SKM-1 treated with dmso at 0.1 percent for 144 hours (cell line): ENCODE measurements around the gene FAM83C.

Source experiments
- DNase-seq: peaks from one replicate; lab custom pipeline; 2025; ENCODE audit not compliant: unreplicated experiment; lab: John Stamatoyannopoulos, UW

FAM83C gene

DNA sequence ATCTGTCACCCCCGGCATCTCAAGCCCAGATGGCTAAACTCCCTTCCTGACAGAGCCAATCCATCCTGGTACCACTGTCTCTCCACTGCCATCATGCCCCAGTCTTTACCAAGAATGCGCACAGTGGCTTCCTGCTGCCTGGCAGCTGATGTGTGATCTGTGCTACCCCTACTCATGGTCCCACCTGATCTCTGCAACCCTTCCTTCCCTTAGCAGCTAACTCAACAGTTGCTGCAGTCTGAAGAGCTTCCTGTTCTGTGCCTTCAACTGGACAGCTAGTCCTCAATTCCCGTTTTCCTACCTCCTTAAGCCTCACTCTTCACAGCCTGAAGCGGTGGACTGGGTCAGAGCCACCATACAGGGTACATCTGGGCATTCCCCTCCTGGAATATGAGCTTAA, 7.6 kb upstream of the FAM83C start:
- DNase-seq: no peak

GRCh38 chr20:35298264-35298663, 6.0 kb upstream of the FAM83C start:
- DNase-seq: no peak

DNA sequence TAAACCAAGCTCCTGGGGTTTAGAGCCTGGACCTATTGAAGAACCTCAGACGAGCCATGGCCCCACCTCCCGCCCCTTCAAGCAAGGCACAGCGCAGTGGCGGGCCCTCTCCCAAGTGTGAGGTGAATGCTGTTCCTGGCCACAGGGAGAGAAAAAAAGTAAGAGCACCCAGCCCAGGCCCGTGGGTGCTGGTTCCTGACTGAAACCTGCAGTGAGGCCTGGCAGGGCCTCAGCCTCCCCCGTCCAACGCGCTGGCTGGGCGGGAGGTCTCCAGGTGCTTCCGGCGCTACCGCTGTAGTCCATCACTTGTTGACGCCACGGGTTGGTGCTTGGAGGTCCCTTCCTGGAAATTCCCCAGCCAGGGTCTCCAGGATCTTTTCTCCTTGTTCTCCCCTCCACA, 5.5 kb upstream of the FAM83C start:
- no peak for DNase-seq

DNA sequence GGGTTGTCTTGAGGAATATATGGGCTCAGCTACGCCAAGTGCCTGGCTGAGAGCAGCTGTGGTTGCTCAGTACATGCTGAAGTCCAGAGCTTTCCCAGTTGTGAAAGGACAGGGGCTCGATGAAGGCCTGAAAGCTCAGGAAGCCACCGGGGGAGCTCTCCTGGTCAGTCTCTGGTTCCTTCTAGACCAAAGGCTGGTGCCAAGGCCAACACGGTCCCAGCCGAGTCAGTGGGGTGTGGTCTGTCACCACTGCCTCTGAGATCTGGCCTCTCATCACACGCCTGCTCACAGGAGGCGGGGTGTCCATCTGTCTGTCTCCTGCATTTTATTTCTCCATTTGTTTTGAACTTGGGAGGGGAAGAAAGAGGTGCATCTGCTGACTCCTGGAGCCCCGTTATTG, 4.9 kb upstream of the FAM83C start:
- no peak for DNase-seq

DNA sequence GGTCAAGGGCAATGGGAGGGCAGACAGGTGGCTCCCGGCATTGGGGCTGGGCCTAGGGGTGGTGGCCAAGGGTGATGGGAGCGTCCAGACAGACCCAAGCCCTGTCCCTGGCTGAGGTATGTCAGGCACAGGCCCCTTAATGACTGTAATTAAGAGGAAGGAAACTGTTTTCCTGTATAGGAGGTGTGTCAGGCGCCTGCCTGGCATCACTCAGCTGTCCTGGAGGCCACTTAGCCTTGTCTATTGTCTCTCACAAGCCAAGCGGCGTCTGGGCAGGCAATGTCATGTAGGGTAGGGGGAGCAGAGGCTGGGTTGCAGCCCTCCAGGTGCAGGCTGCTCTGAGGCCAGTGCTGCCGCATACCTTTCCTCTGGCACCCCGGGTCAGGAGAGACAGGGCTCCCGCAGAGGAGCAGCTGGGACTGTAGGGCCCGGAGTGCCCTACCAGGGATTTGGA, 3.9 kb upstream of the FAM83C start:
- DNase-seq: no peak

DNA sequence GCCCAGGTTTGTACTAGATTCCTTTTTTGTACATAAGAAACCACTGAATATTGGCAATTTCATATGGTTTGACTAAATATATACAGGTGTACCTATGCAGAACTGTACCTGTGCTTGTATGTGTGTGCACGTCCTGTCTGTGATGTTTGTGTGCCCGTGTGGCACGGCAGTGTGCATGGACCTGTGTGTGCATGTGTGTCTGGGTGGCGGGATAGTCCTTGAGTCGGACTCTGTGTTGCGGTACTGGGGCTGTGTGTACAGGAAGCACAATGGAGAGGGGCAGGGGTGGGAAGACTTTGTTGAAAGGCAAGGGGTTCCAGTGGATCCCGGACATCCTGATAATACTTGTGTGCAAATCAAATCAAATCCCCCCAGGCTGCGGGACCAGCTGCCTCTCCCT, 3.4 kb upstream of the FAM83C start:
- no peak for DNase-seq

DNA sequence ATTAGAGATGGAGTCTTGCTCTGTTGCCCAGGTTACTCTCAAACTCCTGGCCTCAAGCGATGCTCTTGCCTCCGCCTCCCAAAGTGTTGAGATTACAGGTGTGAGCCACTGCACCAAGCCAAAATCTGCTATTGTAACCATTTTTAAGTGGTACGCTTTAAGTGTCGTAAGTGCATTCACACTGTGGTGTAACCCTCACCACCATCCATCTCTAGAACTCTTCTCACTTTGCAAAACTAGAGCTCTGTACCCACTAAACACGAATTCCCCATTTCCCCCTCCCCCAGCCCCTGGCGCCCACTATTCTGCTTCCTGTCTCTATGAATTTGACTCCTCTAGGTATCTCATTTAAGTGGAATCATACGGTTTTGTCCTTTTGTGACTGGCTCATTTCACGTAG, 2.8 kb upstream of the FAM83C start:
- DNase-seq: no peak

DNA sequence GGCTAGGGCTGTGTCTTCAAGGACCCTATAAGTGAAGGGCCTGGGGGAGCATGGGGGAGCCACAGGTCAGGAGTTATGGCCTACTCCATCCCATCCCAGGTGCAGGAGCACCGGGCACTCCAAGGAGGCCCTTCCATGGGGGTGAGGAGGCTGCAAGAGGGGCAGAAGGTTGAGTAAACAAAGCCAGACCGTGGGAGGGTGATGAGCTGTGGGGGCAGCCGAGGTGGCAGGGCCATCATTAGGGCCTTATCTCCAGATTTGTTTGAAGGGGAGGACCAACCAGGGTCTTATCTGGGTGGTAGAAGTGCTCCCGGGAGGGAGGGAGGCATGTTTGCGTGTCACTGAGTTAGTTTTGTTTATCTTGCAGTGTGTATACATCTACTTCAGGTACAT, 2.1 kb upstream of the FAM83C start:
- DNase-seq: no peak

GRCh38 chr20:35293303-35294292, 1.4 kb upstream of the FAM83C start:
- no peak for DNase-seq

DNA sequence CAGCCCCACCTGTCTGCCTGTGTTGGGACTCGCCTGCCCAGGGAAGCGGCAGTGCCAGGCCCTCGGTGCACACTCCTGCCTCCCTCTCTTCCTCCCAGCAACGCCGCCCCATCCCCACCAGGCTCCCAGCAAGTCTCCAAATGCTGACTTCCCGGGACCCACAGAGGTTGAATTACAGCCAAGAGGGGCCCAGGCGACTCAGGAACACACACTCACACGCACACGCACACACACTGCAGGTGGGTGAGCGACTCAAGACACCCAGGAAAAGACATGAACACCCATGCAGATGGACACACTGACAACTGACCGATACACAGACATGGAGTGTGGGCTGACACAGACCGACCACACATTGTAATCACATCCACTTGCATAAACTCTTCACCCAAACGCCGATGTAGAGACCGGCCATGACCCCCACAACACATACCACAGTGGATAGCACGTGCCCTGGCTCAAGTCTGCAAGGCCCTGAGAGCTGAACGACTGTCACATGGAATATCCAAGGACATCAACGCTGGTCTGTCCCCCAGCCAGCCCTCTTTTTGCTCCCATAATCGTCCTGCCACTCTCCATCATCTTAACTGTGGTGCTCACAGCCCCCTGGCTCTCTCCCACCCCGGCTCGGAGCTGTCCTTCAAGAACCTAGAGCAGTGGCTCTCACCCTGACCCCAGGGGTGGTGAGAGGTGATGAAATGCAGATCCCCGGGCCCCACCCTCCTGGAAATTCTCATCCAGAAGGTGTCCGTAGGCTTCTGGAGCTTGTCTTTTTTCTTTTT, 470 bp upstream of the FAM83C start:
- DNase-seq: no peak

GRCh38 chr20:35290887-35291417, 1.3 kb downstream of the FAM83C start:
- DNase-seq: no peak

- no peak for DNase-seq
Measured at GRCh38 chr20:35290186-35290886, 1.9 kb downstream of the FAM83C start.

- no peak for DNase-seq
Measured at GRCh38 chr20:35288325-35289060, 3.7 kb downstream of the FAM83C start.

DNA sequence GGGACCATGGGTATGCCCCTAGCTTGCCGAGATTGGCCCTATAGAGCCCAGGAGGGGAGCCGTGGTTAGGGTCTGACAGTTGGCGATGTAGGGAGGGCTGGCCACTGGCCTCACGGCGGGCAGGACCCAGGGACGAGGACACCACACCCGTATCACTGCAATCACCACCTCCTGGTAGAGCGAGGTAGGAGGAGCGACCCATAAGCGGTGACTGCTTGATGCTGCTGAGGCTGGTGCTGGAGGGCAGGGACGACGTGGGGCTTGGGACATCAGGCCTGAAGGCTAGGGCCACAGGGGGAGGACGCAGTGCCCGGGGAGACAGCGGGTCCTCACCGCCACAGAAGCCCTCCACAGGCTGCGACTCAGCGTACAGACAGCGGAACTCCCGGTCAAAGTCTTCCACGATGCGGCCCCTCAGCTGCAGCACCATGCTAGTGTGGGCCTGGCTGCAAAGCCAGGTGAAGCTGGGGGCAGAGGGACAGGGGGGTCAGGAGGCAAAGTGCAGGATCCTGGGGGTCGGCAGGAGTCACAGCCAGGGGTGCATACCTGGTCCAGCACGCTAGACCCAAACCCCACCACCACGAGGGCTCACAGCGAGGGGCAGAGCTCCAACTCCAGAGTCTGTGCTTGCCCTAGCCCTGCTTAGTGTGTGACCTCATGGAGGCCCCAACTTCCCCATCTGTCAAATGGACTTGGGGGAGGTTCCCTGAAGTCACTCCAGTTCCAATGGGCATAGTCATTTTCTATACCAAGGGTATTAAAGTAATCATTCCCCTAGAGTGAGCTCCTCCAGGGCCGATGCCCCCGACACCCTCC, 4.5 kb downstream of the FAM83C start:
- DNase-seq: no peak

- DNase-seq: no peak
Measured at GRCh38 chr20:35286899-35287508, 5.2 kb downstream of the FAM83C start.

DNA sequence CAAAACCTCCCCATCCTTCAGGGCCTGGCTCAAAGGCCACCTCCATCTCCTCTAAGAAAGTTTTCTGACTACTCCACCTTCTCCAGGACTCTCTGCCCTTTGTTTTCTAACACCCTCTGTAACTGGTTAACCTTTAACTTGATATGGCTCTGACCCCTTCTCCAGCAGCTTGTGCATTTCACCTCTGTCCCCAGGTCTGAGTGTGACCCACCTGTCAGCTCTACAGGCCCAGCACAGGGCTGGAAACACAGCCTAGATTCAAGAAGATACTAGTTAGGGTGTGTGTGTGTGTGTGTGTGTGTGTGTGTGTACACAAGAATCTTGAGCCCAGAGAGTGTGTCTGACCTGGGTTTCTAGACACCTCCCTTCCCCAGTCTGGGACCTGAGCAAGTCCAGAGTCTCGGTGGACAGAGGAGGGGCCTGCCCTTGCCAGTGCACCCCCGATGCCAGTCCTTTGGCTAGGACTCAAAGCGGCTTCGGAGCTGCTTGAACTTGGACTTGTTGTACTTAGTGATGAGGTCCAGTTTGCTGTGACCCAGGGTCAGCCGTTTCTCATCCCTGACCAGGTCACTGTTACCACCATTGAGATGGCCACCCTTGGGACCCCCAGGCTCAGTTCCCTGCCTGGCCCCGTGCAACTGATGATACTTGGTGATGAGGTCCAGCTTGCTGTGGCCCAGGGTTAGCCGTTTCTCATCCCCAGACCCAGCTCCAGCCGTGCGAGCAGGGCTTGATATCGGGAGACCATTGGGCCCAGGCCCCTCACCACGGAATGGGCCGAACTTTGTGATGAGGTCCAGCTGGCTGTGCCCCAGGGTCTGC, 5.9 kb downstream of the FAM83C start:
- no peak for DNase-seq

DNA sequence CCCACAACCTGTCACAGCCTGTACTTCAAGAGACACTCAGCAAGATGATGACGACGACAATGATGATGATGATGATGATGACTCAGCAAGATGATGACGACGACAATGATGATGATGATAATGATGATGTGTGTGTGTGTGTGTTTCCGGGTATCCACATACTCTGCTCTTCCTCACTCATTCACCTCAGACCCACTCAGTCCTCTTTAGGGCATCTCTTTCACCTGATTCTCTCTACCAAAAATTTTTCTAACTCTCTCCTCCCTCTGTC, 6.5 kb downstream of the FAM83C start:
- no peak for DNase-seq

GRCh38 chr20:35284992-35285805, 7.0 kb downstream of the FAM83C start:
- DNase-seq: no peak
